ENCODE results near the gene OR9G1. TPM values are rescaled to one million over a fixed set of nuclear protein-coding genes. Genes with fewer than 3 reads are reported as not detected.

The OR9G1 gene
- not detected for total RNA-seq

GRCh38 chr11:56698795-56699194 lies at the start of gene OR9G1:
OR9G1 (plus strand) TSS chr11:56699095; CDS start chr11:56700388, 1,293 bp downstream.
- no peak for TF ChIP-seq CTCF (IDR thresholded peaks at IDR 0.05; ENCODE audit: low read depth)

GRCh38 chr11:56659755-56660154 lies 39.1 kb upstream of the OR9G1 start:
- no peak for TF ChIP-seq CTCF (IDR thresholded peaks at IDR 0.05; ENCODE audit: low read depth)

GRCh38 chr11:56663386-56663785 lies 35.5 kb upstream of the OR9G1 start, which contains the start of gene OR5AR1:
OR5AR1 (plus strand) TSS chr11:56663686; CDS start chr11:56663686, 0 bp downstream.
- TF ChIP-seq CTCF (IDR thresholded peaks at IDR 0.05; ENCODE audit: low read depth), result no peak

GRCh38 chr11:56670984-56671383 lies 27.9 kb upstream of the OR9G1 start:
- no peak for TF ChIP-seq CTCF (IDR thresholded peaks at IDR 0.05; ENCODE audit: low read depth)

GRCh38 chr11:56688554-56689100 lies 10.3 kb upstream of the OR9G1 start:
- no peak for TF ChIP-seq CTCF (IDR thresholded peaks at IDR 0.05; ENCODE audit: low read depth)

- no peak for TF ChIP-seq CTCF (IDR thresholded peaks at IDR 0.05; ENCODE audit: low read depth)
Observed at GRCh38 chr11:56693428-56693827, 5.5 kb upstream of the OR9G1 start.

- TF ChIP-seq CTCF (IDR thresholded peaks at IDR 0.05; ENCODE audit: low read depth), result no peak
Observed at GRCh38 chr11:56700242-56700913, 1.5 kb downstream of the OR9G1 start.

Data from subcutaneous adipose tissue (tissue), 4 donors.